ENCODE results near the gene WDTC1.

DNA sequence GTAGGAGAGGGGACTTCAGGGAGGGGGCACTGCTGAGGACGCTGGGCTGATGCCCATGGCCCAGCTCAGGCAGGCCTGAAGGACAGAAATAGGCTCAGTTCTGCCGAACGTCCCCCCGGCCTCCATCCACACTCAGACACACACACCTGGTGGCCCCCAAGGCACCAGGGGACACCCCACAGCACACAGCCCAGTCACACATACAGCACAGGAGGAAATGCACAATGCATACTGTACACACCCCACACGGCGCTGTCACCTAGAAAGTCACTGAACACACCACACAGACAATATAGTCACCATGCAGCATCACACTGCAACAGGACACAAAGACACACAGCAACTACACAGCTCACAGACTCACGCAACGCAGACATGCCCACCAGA is 108.0 kb downstream of the WDTC1 start:
- TF ChIP-seq, protein P1, sequence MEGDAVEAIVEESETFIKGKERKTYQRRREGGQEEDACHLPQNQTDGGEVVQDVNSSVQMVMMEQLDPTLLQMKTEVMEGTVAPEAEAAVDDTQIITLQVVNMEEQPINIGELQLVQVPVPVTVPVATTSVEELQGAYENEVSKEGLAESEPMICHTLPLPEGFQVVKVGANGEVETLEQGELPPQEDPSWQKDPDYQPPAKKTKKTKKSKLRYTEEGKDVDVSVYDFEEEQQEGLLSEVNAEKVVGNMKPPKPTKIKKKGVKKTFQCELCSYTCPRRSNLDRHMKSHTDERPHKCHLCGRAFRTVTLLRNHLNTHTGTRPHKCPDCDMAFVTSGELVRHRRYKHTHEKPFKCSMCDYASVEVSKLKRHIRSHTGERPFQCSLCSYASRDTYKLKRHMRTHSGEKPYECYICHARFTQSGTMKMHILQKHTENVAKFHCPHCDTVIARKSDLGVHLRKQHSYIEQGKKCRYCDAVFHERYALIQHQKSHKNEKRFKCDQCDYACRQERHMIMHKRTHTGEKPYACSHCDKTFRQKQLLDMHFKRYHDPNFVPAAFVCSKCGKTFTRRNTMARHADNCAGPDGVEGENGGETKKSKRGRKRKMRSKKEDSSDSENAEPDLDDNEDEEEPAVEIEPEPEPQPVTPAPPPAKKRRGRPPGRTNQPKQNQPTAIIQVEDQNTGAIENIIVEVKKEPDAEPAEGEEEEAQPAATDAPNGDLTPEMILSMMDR (IDR thresholded peaks at IDR 0.05; ENCODE audit: low read length), result no peak
- TF ChIP-seq EZH2phosphoT487 (IDR thresholded peaks at IDR 0.05; ENCODE audit: low read length) (no peak), EZH2 (optimal IDR thresholded peaks at IDR 0.05; ENCODE audit: low read depth, low read length) (no peak)

Data from MM.1S (cell line).